Osteocyte (in vitro differentiated cells): ENCODE data around the gene L3HYPDH. TPM values are rescaled to one million over a fixed set of nuclear protein-coding genes. Genes with fewer than 3 reads are reported as not detected.
A peak's percentile ranks its signal among the peaks of the same experiment; 100 is the strongest.

ENCODE experiments used
- DNase-seq: peaks from one replicate; pipeline ENCODE4 v3.0.0; 2021; ENCODE audit warnings: mixed read lengths; ENCODE audit not compliant: unreplicated experiment; ENCODE audit errors: extremely low spot score
- H3K27ac Mint-ChIP-seq: one replicate; pipeline ENCODE4 v1.8.0; 2021; ENCODE audit warnings: mild to moderate bottlenecking, mixed read lengths; ENCODE audit not compliant: unreplicated experiment
- H3K27me3 Mint-ChIP-seq: one replicate; pipeline ENCODE4 v1.8.0; 2021; ENCODE audit warnings: mixed read lengths; ENCODE audit not compliant: unreplicated experiment
- H3K36me3 Mint-ChIP-seq: one replicate; pipeline ENCODE4 v1.8.0; 2021; ENCODE audit warnings: mixed read lengths; ENCODE audit not compliant: unreplicated experiment
- H3K4me1 Mint-ChIP-seq: one replicate; pipeline ENCODE4 v1.8.0; 2021; ENCODE audit warnings: mixed read lengths; ENCODE audit not compliant: unreplicated experiment
- H3K4me3 Mint-ChIP-seq: one replicate; pipeline ENCODE4 v1.8.0; 2021; ENCODE audit warnings: mild to moderate bottlenecking, moderate library complexity, mixed read lengths; ENCODE audit not compliant: unreplicated experiment
- H3K9me3 Mint-ChIP-seq: one replicate; pipeline ENCODE4 v1.8.0; 2021; ENCODE audit warnings: mixed read lengths; ENCODE audit not compliant: unreplicated experiment
- CTCF ChIP-seq: fragments of 200-600 bp; sonication (generic); IDR thresholded peaks from 2 replicates; pipeline ENCODE4 v1.5.0; 2021; ENCODE audit warnings: antibody characterized with exemption, mild to moderate bottlenecking, moderate library complexity
- total RNA-seq: library from RNA; stranded (reverse); gene quantifications from 2 replicates; pipeline ENCODE4 v1.2.1, GENCODE V29; 2021

The L3HYPDH gene
- total RNA-seq, 1 donor from 2014 or later, result 32.2 TPM

GRCh38 chr14:59439256-59439965 is 44.8 kb downstream of the L3HYPDH start:
- no peak for DNase-seq
- Mint-ChIP-seq H3K9me3 (peaks cover 5% of the 10 kb centered on the region), H3K4me3 (no peak overlapping the region), H3K36me3 (no peaks in the 10 kb centered on the region), H3K4me1 (peaks cover 31% of the 10 kb centered on the region), H3K27ac (peak overlapping the region; percentile 54), H3K27me3 (no peaks in the 10 kb centered on the region)
- no peak for TF ChIP-seq CTCF

- peaks cover 5% of the 10 kb centered on the region for H3K9me3 Mint-ChIP-seq
- no peak for TF ChIP-seq CTCF
- peak overlapping the region; percentile 54 for H3K27ac Mint-ChIP-seq
- H3K27me3 Mint-ChIP-seq, result no peaks in the 10 kb centered on the region
- peaks cover 26% of the 10 kb centered on the region for H3K4me1 Mint-ChIP-seq
- no peak overlapping the region for H3K4me3 Mint-ChIP-seq
- H3K36me3 Mint-ChIP-seq, result no peaks in the 10 kb centered on the region
- DNase-seq, result no peak
Measured at GRCh38 chr14:59438195-59438647, 46.0 kb downstream of the L3HYPDH start.

- no peak overlapping the region for H3K4me3 Mint-ChIP-seq
- no peaks in the 10 kb centered on the region for H3K27me3 Mint-ChIP-seq
- no peak overlapping the region for H3K27ac Mint-ChIP-seq
- H3K9me3 Mint-ChIP-seq, result peaks cover 5% of the 10 kb centered on the region
- H3K36me3 Mint-ChIP-seq, result no peaks in the 10 kb centered on the region
- no peak for DNase-seq
- TF ChIP-seq CTCF, result no peak
- H3K4me1 Mint-ChIP-seq, result peaks cover 26% of the 10 kb centered on the region
Measured at GRCh38 chr14:59435987-59436386, 48.2 kb downstream of the L3HYPDH start.

- no peak for DNase-seq
- Mint-ChIP-seq H3K27me3 (no peaks in the 10 kb centered on the region), H3K4me3 (no peak overlapping the region), H3K27ac (no peak overlapping the region), H3K9me3 (peaks cover 5% of the 10 kb centered on the region), H3K36me3 (no peaks in the 10 kb centered on the region), H3K4me1 (peaks cover 26% of the 10 kb centered on the region)
- no peak for TF ChIP-seq CTCF
Measured at GRCh38 chr14:59435101-59435500, 49.1 kb downstream of the L3HYPDH start.

GRCh38 chr14:59429790-59430189 is 54.4 kb downstream of the L3HYPDH start:
- no peak for TF ChIP-seq CTCF
- no peak overlapping the region for H3K27ac Mint-ChIP-seq
- no peaks in the 10 kb centered on the region for H3K27me3 Mint-ChIP-seq

More at GRCh38 chr14:59429790-59430189, 54.4 kb downstream of the L3HYPDH start:
- Mint-ChIP-seq H3K36me3 (no peaks in the 10 kb centered on the region), H3K9me3 (no peaks in the 10 kb centered on the region), H3K4me1 (peaks cover 23% of the 10 kb centered on the region), H3K4me3 (no peak overlapping the region)
- no peak for DNase-seq
